A549 (cell line): ENCODE measurements around the gene CD81.

Experiments
- BHLHE40 ChIP-seq: IDR thresholded peaks from 2 replicates; pipeline ENCODE4 v1.6.1; 2012; ENCODE audit warnings: low read depth, low read length, inconsistent platforms
- CBX8 ChIP-seq: fragments of 200-600 bp; sonication (generic); IDR thresholded peaks from 2 replicates; pipeline ENCODE4 v1.6.1; 2016
- EP300 ChIP-seq, 2 experiments: fragments of >200 bp; sonication (Bioruptor Twin); formaldehyde crosslinking; IDR thresholded peaks; 2 replicates in 1 of 2; 3 replicates in 1 of 2; pipeline ENCODE4 v1.6.1; 2016 to 2017
- NR3C1 ChIP-seq: fragments of >200 bp; sonication (Bioruptor Twin); formaldehyde crosslinking; IDR thresholded peaks from 3 replicates; pipeline ENCODE4 v1.6.1; 2017
- PHF8 ChIP-seq: fragments of 200-600 bp; sonication (generic); IDR thresholded peaks from 2 replicates; pipeline ENCODE4 v1.6.1; 2016; ENCODE audit warnings: low read depth, mild to moderate bottlenecking, antibody characterized with exemption, moderate library complexity, borderline replicate concordance
- POLR2A ChIP-seq: IDR thresholded peaks from 2 replicates; pipeline ENCODE4 v1.6.1; 2012; ENCODE audit warnings: mild to moderate bottlenecking, low read length
- RAD21 ChIP-seq, 2 experiments: fragments of >200 bp in 1 of 2; sonication (Bioruptor Twin) in 1 of 2; formaldehyde crosslinking in 1 of 2; IDR thresholded peaks in 1 of 2; conservative IDR thresholded peaks in 1 of 2; 2 replicates in 1 of 2; 3 replicates in 1 of 2; pipeline ENCODE4 v1.6.1; 2012 to 2018; ENCODE audit warnings: inconsistent platforms in 1 of 2
- RCOR1 ChIP-seq: fragments of 150-350 bp; IDR thresholded peaks from 2 replicates; pipeline ENCODE4 v1.6.1; 2014; ENCODE audit warnings: antibody characterized with exemption, low read length, low read depth
- SMC3 ChIP-seq: fragments of >200 bp; sonication (Bioruptor Twin); formaldehyde crosslinking; IDR thresholded peaks from 3 replicates; pipeline ENCODE4 v1.6.1; 2018; ENCODE audit warnings: inconsistent platforms
- ZNF302 ChIP-seq: fragments of 250-450 bp; sonication (Bioruptor Pico); IDR thresholded peaks from 2 replicates; pipeline ENCODE4 v1.9.0; 2021; ENCODE audit warnings: inconsistent platforms, mild to moderate bottlenecking, moderate library complexity
- TF ChIP-seq, protein P1 (sequence below): fragments of >200 bp; sonication (Bioruptor Twin); formaldehyde crosslinking; IDR thresholded peaks from 3 replicates; pipeline ENCODE4 v1.5.1; 2016
- TF ChIP-seq, protein P2 (sequence below): IDR thresholded peaks from 2 replicates; pipeline ENCODE4 v1.6.1; 2012

DNA sequence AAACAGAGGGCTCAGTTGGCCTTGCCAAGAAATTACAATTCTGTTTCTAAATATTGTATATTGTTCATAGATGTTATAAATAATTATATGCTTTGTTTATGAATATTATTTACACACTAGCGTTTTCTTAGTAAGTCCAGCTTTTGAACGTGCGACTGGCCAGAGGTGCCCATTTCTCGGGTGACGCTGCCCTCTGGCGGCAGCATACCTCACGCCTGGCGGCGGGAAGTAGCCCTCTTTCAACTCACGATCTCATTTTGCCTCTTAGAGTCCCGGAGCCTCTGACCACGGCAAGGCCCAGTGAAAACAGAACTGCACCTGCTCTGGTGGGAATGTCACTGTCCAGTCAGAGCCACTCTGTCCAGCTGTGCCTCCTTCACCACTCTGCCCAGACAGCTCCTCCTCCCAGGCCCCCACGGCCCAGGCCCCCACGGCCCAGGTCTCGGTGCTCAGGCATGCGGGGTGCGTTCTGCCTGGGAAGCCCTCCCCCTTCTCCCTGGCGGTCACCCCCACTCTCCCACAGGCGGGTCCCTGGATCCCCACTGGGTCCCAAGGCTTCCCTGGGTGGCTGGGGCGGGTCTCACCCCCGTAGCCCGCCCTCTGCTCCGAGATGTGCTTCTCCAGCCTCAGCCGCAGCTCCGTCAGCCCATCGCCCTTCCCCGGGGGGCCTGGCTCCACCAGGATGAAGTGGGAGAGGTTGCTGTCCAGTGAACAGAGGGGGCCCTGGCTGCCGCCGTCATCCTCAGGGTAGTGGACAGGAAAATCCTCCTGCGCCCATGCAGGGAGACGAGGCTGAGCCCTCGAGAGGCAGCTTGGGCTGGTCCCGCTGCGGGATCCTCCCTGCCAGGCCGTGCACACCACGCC is 42.8 kb downstream of the CD81 start:
- TF ChIP-seq ZNF302 (CRISPR knock-in tag) (no peak), BHLHE40 (no peak), RCOR1 (no peak), POLR2A (no peak), NR3C1 (no peak), SMC3 (peak; percentile 84), EP300 (IDR thresholded peaks at IDR 0.05) (no peak), CBX8 (no peak), RAD21 (conservative IDR thresholded peaks at IDR 0.05 in 1 of 2, IDR thresholded peaks at IDR 0.05 in 1 of 2) (peak; percentile 77 to 85), PHF8 (no peak)
- TF ChIP-seq, protein P1, sequence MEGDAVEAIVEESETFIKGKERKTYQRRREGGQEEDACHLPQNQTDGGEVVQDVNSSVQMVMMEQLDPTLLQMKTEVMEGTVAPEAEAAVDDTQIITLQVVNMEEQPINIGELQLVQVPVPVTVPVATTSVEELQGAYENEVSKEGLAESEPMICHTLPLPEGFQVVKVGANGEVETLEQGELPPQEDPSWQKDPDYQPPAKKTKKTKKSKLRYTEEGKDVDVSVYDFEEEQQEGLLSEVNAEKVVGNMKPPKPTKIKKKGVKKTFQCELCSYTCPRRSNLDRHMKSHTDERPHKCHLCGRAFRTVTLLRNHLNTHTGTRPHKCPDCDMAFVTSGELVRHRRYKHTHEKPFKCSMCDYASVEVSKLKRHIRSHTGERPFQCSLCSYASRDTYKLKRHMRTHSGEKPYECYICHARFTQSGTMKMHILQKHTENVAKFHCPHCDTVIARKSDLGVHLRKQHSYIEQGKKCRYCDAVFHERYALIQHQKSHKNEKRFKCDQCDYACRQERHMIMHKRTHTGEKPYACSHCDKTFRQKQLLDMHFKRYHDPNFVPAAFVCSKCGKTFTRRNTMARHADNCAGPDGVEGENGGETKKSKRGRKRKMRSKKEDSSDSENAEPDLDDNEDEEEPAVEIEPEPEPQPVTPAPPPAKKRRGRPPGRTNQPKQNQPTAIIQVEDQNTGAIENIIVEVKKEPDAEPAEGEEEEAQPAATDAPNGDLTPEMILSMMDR = peak; percentile 84
- TF ChIP-seq, protein P2, sequence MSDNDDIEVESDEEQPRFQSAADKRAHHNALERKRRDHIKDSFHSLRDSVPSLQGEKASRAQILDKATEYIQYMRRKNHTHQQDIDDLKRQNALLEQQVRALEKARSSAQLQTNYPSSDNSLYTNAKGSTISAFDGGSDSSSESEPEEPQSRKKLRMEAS = no peak
